Measurements from ENCODE around the gene PRR4. TPM values are rescaled to one million over a fixed set of nuclear protein-coding genes. Genes with fewer than 3 reads are reported as not detected.

PRR4 gene
- total and polyA plus RNA-seq, 2 experiments from 2014 or later, result 5.3 to 8.8 TPM

DNA sequence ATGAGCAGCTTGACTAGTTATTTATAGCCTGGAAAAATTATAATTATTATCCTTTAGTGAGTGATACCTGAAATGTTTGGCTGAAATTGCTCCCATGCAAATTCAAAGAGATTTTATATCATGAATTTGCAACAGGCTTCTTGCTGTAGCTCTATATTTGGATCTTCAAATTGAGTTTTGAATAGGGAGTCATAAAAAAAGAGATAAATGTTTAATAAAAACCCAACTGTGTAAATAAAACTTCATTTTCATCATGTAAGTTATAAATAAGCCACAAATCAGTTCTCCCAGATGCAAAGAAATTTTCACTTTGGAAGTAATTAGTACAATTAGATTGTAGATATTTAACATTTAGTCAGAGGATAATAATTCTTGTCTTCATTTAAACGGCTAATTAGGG is 42.1 kb downstream of the PRR4 start, which contains the start of gene TAS2R8:
TSS of gene TAS2R8 (minus strand) at position 101 of the 400 bp plus-strand sequence. CDS start 306 bp downstream, outside the sequence.
- no peaks in the 10 kb centered on the region for H3K4me1 ChIP-seq (ENCODE audit: low read depth)
- DNase-seq (ENCODE audit: low read depth in 1 of 2, low spot score in 1 of 2), result no peak
- no peaks in the 10 kb centered on the region for H3K27me3 ChIP-seq
- TF ChIP-seq, protein P1, sequence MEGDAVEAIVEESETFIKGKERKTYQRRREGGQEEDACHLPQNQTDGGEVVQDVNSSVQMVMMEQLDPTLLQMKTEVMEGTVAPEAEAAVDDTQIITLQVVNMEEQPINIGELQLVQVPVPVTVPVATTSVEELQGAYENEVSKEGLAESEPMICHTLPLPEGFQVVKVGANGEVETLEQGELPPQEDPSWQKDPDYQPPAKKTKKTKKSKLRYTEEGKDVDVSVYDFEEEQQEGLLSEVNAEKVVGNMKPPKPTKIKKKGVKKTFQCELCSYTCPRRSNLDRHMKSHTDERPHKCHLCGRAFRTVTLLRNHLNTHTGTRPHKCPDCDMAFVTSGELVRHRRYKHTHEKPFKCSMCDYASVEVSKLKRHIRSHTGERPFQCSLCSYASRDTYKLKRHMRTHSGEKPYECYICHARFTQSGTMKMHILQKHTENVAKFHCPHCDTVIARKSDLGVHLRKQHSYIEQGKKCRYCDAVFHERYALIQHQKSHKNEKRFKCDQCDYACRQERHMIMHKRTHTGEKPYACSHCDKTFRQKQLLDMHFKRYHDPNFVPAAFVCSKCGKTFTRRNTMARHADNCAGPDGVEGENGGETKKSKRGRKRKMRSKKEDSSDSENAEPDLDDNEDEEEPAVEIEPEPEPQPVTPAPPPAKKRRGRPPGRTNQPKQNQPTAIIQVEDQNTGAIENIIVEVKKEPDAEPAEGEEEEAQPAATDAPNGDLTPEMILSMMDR (IDR thresholded peaks at IDR 0.05; ENCODE audit: low read depth, low read length), result no peak
- no peaks in the 10 kb centered on the region for H3K9me3 ChIP-seq (ENCODE audit: low read depth)
- no peaks in the 10 kb centered on the region for H3K36me3 ChIP-seq
- no peak within 1 kb of the TSS for H3K4me3 ChIP-seq
- no peak within 1 kb of the TSS for H3K27ac ChIP-seq

DNA sequence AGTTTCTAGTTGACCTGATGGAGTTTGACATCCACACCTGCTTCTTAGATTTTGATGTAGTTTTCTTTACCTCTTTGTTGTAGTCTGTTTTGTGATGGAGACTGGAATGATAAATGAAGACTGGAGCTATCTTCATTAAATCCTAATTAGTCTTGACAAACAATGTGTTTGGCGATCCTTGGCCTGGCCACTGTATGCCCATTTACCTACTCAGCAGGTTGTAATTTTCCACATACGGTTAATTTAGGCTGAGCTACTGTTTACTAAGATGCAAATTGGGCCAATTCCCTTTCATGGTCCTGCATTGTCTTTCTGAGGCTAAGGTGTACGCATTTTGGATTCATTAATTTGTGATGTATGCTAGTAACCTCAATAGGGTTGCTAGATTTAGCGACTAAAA is 46.7 kb downstream of the PRR4 start, which contains the start of gene TAS2R7:
TSS of gene TAS2R7 (minus strand) at position 41 of the 400 bp plus-strand sequence. CDS start 57 bp downstream, outside the sequence.
- H3K36me3 ChIP-seq, result no peaks in the 10 kb centered on the region
- H3K4me1 ChIP-seq (ENCODE audit: low read depth), result no peaks in the 10 kb centered on the region
- no peak for DNase-seq (ENCODE audit: low read depth in 1 of 2, low spot score in 1 of 2)
- no peak within 1 kb of the TSS for H3K27ac ChIP-seq
- no peaks in the 10 kb centered on the region for H3K27me3 ChIP-seq
- TF ChIP-seq, protein P1 (IDR thresholded peaks at IDR 0.05; ENCODE audit: low read depth, low read length), result no peak
- no peak within 1 kb of the TSS for H3K4me3 ChIP-seq
- H3K9me3 ChIP-seq (ENCODE audit: low read depth), result no peaks in the 10 kb centered on the region

DNA sequence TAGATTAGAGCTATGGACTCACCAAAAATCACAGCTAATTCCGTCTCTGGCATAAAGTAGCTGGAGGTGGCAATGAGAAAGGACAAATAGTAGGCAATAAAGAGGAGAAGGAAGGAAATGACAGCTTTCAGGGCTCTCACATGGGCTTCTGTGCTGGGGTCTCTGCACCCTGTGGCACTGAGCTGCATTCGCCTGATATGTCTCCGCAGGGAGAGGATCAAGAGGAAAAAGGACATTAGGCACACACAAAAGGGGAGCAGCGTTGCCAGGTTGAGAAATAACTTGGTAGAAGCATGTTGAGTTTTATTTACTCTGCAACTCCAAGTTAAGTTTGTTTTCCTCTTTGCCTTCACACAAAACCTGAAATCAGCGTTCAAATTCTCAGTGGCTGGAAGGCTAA is 47.5 kb downstream of the PRR4 start:
- DNase-seq (ENCODE audit: low read depth in 1 of 2, low spot score in 1 of 2), result no peak
- H3K4me3 ChIP-seq, result no peak overlapping the region
- TF ChIP-seq, protein P1 (IDR thresholded peaks at IDR 0.05; ENCODE audit: low read depth, low read length), result no peak

More for the DNA sequence above, 47.5 kb downstream of the PRR4 start:
- Histone ChIP-seq H3K9me3 (ENCODE audit: low read depth) (no peaks in the 10 kb centered on the region), H3K27ac (no peak overlapping the region), H3K27me3 (no peaks in the 10 kb centered on the region), H3K36me3 (no peaks in the 10 kb centered on the region), H3K4me1 (ENCODE audit: low read depth) (no peaks in the 10 kb centered on the region)

Other genes starting within 250 kb of the PRR4 start
- 10.8 and 14.2 TPM in 2 replicates for gene MAGOHB, start 235.9 kb downstream of the PRR4 start, total RNA-seq
- gene MAGOHB, start 235.9 kb downstream of the PRR4 start, polyA plus RNA-seq, result 39.5 and 57.6 TPM in 2 replicates
- gene STYK1, start 175.4 kb downstream of the PRR4 start, total RNA-seq, result 0.21 and 0.74 TPM in 2 replicates
- 0.65 and 2.3 TPM in 2 replicates for gene STYK1, start 175.4 kb downstream of the PRR4 start, polyA plus RNA-seq
- gene YBX3, start 126.2 kb downstream of the PRR4 start, total RNA-seq, result 142 and 173 TPM in 2 replicates
- gene YBX3, start 126.2 kb downstream of the PRR4 start, polyA plus RNA-seq, result 212 and 278 TPM in 2 replicates
- not detected in 2 replicates for gene TAS2R7, start 46.8 kb downstream of the PRR4 start, total RNA-seq
- gene TAS2R7, start 46.8 kb downstream of the PRR4 start, polyA plus RNA-seq, result not detected in 2 replicates
- gene TAS2R8, start 42.2 kb downstream of the PRR4 start, total RNA-seq, result 0.45 TPM in 1 of 2 replicates, not detected in the other
- gene TAS2R8, start 42.2 kb downstream of the PRR4 start, polyA plus RNA-seq, result not detected in 2 replicates
- 0.21 and 1.8 TPM in 2 replicates for gene TAS2R9, start 39.3 kb downstream of the PRR4 start, total RNA-seq
- not detected in 2 replicates for gene TAS2R9, start 39.3 kb downstream of the PRR4 start, polyA plus RNA-seq
- gene TAS2R10, start 23.1 kb downstream of the PRR4 start, total RNA-seq, result 1.2 and 1.9 TPM in 2 replicates
- gene TAS2R10, start 23.1 kb downstream of the PRR4 start, polyA plus RNA-seq, result 0.72 and 1.1 TPM in 2 replicates
- 30.2 and 35.0 TPM in 2 replicates for gene PRH1, start 34.8 kb upstream of the PRR4 start, total RNA-seq
- 35.3 and 38.6 TPM in 2 replicates for gene PRH1, start 34.8 kb upstream of the PRR4 start, polyA plus RNA-seq
- 0.11 and 0.69 TPM in 2 replicates for gene TAS2R13, start 60.1 kb upstream of the PRR4 start, total RNA-seq
- not detected in 2 replicates for gene TAS2R13, start 60.1 kb upstream of the PRR4 start, polyA plus RNA-seq
- gene PRH2, start 79.8 kb upstream of the PRR4 start, total RNA-seq, result not detected in 2 replicates
- 0.43 and 2.1 TPM in 2 replicates for gene PRH2, start 79.8 kb upstream of the PRR4 start, polyA plus RNA-seq
- 1.2 and 3.2 TPM in 2 replicates for gene TAS2R14, start 89.8 kb upstream of the PRR4 start, total RNA-seq
- gene TAS2R14, start 89.8 kb upstream of the PRR4 start, polyA plus RNA-seq, result 1.0 and 3.0 TPM in 2 replicates
- 1.1 and 1.9 TPM in 2 replicates for gene TAS2R50, start 137.4 kb upstream of the PRR4 start, total RNA-seq
- gene TAS2R50, start 137.4 kb upstream of the PRR4 start, polyA plus RNA-seq, result 0.23 TPM in 1 of 2 replicates, not detected in the other
- gene TAS2R20, start 148.8 kb upstream of the PRR4 start, total RNA-seq, result 0.49 and 3.6 TPM in 2 replicates
- 0.25 and 0.61 TPM in 2 replicates for gene TAS2R20, start 148.8 kb upstream of the PRR4 start, polyA plus RNA-seq
- 1.8 and 3.5 TPM in 2 replicates for gene TAS2R19, start 173.1 kb upstream of the PRR4 start, total RNA-seq
- not detected in 2 replicates for gene TAS2R19, start 173.1 kb upstream of the PRR4 start, polyA plus RNA-seq
- gene TAS2R31, start 181.9 kb upstream of the PRR4 start, total RNA-seq, result 1.3 and 3.0 TPM in 2 replicates
- 0.29 and 0.62 TPM in 2 replicates for gene TAS2R31, start 181.9 kb upstream of the PRR4 start, polyA plus RNA-seq
- gene TAS2R46, start 212.8 kb upstream of the PRR4 start, total RNA-seq, result 0.42 and 0.63 TPM in 2 replicates
- 0.24 and 0.51 TPM in 2 replicates for gene TAS2R46, start 212.8 kb upstream of the PRR4 start, polyA plus RNA-seq
- 0.53 and 2.7 TPM in 2 replicates for gene TAS2R43, start 242.8 kb upstream of the PRR4 start, total RNA-seq
- 1.0 and 1.6 TPM in 2 replicates for gene TAS2R43, start 242.8 kb upstream of the PRR4 start, polyA plus RNA-seq

All from cardiac muscle cell (in vitro differentiated cells and primary cell).